ENCODE results near the gene NCBP3.

- TF ChIP-seq EP300 (IDR thresholded peaks at IDR 0.05) = no peak
- TF ChIP-seq, protein P1, sequence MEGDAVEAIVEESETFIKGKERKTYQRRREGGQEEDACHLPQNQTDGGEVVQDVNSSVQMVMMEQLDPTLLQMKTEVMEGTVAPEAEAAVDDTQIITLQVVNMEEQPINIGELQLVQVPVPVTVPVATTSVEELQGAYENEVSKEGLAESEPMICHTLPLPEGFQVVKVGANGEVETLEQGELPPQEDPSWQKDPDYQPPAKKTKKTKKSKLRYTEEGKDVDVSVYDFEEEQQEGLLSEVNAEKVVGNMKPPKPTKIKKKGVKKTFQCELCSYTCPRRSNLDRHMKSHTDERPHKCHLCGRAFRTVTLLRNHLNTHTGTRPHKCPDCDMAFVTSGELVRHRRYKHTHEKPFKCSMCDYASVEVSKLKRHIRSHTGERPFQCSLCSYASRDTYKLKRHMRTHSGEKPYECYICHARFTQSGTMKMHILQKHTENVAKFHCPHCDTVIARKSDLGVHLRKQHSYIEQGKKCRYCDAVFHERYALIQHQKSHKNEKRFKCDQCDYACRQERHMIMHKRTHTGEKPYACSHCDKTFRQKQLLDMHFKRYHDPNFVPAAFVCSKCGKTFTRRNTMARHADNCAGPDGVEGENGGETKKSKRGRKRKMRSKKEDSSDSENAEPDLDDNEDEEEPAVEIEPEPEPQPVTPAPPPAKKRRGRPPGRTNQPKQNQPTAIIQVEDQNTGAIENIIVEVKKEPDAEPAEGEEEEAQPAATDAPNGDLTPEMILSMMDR (IDR thresholded peaks at IDR 0.05) = no peak
Observed at GRCh38 chr17:3890878-3891219, 44.8 kb upstream of the NCBP3 start.

Data from ovary (tissue), 3 donors.